ENCODE data around the gene CBX8. TPM values are rescaled to one million over a fixed set of nuclear protein-coding genes. Genes with fewer than 3 reads are reported as not detected.

The CBX8 gene
- total RNA-seq, 4 donors from 2014 or later, result 2.3 to 4.7 (median 2.6) TPM

DNA sequence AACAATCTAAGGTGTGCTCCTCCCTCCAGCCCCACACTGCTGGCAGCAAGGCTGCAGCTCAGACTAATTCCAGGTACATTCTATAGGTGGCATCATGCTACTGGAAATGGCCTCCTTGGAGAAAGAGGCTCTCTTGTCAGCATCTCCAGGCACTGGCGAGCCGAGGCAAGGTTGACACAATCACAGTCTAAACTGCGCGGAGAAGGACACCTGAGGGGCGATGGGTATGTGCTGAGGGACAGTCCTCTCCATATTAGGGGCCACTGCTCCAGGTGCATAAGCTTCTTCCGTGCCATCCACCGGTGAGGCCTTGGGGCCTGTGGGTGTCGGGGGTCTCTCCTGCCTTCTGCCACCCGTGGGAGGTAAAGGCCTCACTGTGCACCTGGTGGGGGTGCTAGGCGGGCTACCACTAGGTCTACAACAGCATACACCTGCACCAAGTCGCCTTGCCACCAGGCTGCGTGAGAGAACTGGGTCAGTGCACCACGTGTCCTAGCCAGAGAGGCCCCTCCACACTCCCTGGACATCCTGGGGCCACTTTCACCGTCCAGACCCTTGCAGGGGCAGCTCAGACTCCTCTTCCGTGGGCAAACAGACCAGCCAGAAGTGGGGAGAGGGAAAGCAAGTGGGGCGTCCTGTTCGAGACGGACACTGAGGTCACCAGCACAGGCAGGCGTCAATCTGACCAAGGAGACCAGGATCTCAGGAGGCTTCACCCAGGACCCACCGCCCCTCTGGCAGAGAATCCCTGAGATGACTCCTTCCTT lies 12.1 kb upstream of the CBX8 start:
- Histone ChIP-seq H3K27me3 (peaks cover 53 to 100% (median 79%) of the 10 kb centered on the region in 4 donors), H3K4me1 (peaks cover 38 to 66% (median 60%) of the 10 kb centered on the region in 3 donors), H3K4me3 (no peak overlapping the region), H3K36me3 (no peaks in the 10 kb centered on the region), H3K27ac (no peak overlapping the region), H3K9me3 (no peaks in the 10 kb centered on the region)
- WGBS, 2 donors, result 16 to 20% methylated on average over 3 to 6 of the region's 20 CpGs
- DNase-seq, result no peak
- intact Hi-C loops (cut with DNase I), result no loop called here
- no peak for TF ChIP-seq POLR2A (IDR thresholded peaks at IDR 0.05)
- TF ChIP-seq, protein P1, sequence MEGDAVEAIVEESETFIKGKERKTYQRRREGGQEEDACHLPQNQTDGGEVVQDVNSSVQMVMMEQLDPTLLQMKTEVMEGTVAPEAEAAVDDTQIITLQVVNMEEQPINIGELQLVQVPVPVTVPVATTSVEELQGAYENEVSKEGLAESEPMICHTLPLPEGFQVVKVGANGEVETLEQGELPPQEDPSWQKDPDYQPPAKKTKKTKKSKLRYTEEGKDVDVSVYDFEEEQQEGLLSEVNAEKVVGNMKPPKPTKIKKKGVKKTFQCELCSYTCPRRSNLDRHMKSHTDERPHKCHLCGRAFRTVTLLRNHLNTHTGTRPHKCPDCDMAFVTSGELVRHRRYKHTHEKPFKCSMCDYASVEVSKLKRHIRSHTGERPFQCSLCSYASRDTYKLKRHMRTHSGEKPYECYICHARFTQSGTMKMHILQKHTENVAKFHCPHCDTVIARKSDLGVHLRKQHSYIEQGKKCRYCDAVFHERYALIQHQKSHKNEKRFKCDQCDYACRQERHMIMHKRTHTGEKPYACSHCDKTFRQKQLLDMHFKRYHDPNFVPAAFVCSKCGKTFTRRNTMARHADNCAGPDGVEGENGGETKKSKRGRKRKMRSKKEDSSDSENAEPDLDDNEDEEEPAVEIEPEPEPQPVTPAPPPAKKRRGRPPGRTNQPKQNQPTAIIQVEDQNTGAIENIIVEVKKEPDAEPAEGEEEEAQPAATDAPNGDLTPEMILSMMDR (IDR thresholded peaks at IDR 0.05), result peak in 5 of 6 experiments; percentile 16 to 61 (median 50)

DNA sequence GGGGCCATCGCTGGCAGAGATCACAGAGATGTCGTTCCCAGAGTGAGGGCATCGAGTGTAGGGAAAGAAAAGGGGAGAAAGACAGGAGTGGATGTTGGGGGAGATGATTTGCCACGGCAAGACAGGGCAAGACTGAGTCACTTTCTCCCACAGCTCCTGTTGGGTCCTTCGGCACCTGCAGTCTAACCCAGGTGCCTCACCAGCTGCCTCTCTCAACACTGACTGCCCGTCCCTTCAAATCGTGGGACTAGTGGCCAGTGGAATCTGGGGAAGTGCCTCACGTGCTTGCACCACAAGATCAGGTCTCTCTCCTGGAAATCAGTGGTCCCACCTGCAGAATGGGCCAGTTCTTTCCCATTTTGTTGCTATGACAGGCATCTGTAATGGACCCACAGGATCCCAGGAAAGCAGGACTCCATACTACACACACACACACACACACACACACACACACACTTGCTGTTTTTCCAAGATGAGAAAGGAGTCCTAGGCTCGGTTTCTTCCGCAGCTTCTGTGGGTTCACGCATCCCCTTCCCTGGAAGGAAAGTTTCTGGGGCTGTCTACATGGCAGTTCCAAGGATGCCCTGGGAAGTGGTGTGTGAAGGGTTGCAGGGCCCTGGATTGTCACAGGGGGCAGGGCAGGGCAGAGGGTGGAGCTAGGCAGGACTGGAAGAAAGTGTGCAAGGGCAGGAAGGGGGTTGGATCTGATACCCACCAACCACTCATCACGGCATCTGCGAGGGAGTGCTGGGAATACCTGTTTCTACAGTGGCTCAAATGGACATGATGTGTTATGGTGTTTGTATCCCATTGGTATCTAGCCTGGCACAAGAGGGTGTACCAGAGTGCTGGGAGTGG lies 10.2 kb upstream of the CBX8 start:
- no peak overlapping the region for H3K4me3 ChIP-seq
- no peak overlapping the region for H3K27ac ChIP-seq
- DNase-seq, result no peak
- TF ChIP-seq, protein P1 (IDR thresholded peaks at IDR 0.05), result no peak
- no peak for TF ChIP-seq POLR2A (IDR thresholded peaks at IDR 0.05)
- 18 to 25% methylated on average over 6 to 11 of the region's 13 CpGs for WGBS, 2 donors
- no peaks in the 10 kb centered on the region for H3K36me3 ChIP-seq
- intact Hi-C loops (cut with DNase I), result no loop called here
- H3K4me1 ChIP-seq, result peaks cover 39 to 66% (median 60%) of the 10 kb centered on the region in 3 donors
- H3K27me3 ChIP-seq, result peaks cover 57 to 100% (median 86%) of the 10 kb centered on the region in 4 donors
- H3K9me3 ChIP-seq, result no peaks in the 10 kb centered on the region

DNA sequence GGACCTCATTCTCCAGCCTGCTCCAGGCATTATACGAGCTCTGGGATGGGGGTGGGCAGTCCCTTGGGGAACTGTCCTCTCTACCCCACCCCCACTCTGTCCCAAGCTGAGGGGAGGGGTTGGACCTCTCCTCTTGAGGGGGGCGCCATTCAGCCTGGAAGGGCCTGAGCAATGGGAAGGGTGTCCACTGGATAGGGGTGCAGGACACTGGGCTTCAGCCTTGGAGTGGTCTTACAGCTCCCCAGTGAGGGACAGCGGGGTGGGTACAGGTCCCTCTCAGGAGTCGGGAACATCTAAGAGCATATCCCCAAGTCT lies 9.5 kb upstream of the CBX8 start:
- H3K36me3 ChIP-seq, result no peaks in the 10 kb centered on the region
- no peak overlapping the region for H3K27ac ChIP-seq
- intact Hi-C loops (cut with DNase I), result no loop called here
- no peak for DNase-seq
- H3K4me1 ChIP-seq, result peaks cover 34 to 66% (median 59%) of the 10 kb centered on the region in 3 donors
- peaks cover 50 to 100% (median 86%) of the 10 kb centered on the region in 4 donors for H3K27me3 ChIP-seq
- no peak overlapping the region for H3K4me3 ChIP-seq
- 0 to 20% methylated on average over 1 to 3 of the region's 4 CpGs for WGBS, 2 donors
- no peaks in the 10 kb centered on the region for H3K9me3 ChIP-seq
- TF ChIP-seq POLR2A (IDR thresholded peaks at IDR 0.05), result no peak
- TF ChIP-seq, protein P1 (IDR thresholded peaks at IDR 0.05), result no peak

DNA sequence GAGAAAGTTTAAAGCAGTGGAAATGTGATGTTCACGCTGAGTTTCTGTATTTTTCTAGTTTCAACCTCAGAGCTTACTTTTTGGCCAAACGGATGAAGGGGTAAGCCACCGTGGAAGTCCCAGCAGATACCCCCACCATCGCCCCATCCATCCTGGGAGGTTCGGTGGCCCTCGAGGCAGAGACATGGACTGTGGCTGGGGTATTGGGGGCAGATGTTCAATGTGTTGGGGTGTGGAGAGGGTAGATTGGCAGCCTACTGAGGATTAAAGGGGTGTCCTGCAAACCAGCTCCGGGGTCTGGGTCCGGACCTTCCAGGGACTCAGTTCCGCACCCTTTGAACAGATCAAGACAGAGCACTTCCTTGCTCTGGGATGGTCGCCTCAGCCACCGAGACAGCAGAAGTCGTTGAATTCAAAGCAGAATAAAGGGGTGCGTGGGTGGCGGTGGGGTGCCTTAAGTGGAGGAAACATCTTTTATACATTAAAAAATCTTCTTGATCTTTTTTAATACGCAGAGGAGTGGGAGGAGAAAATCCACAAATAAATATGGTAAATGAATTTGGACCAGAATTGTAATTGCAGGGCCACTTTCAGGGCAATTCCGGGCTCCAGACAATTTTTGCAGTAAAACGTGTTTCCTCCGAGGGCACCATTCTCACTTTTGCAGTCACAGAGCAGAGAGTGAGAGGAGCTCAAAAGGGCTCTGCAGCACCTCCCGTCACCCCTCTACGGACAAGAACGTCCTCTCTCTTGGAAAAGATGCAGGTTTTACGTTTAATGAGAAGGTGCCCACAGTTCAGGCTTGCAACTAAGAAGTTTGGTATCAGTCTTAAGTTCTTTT lies 8.2 kb upstream of the CBX8 start:
- Histone ChIP-seq H3K27me3 (peaks cover 48 to 100% (median 86%) of the 10 kb centered on the region in 4 donors), H3K9me3 (no peaks in the 10 kb centered on the region), H3K4me1 (peaks cover 34 to 66% (median 60%) of the 10 kb centered on the region in 3 donors), H3K27ac (no peak overlapping the region), H3K36me3 (no peaks in the 10 kb centered on the region), H3K4me3 (no peak overlapping the region)
- 10 to 11% methylated on average over 21 to 22 of the region's 22 CpGs for WGBS, 2 donors
- DNase-seq, result no peak
- intact Hi-C loops (cut with DNase I), result no loop called here
- TF ChIP-seq POLR2A (IDR thresholded peaks at IDR 0.05), result no peak
- TF ChIP-seq, protein P1 (IDR thresholded peaks at IDR 0.05), result no peak
